Panc1 (cell line): Measurements from ENCODE around the gene HCN4. TPM values are rescaled to one million over a fixed set of nuclear protein-coding genes. Genes with fewer than 3 reads are reported as not detected.

ENCODE experiments used
- ATAC-seq: fragments of 200-7000 bp; cut with Tn5 transposase; 2 replicates; pipeline ENCODE4 v1.9.1; 2020; ENCODE audit warnings: mild to moderate bottlenecking, moderate library complexity
- BruUV-seq: library from RNA; stranded (reverse); fragments of 400-500 nt; replicated peaks from 2 replicates; lab custom pipeline; 2021; lab: Mats Ljungman, UMichigan
- CTCF ChIA-PET: fragments of 300-600 bp; sonication (Branson Sonifier 250); formaldehyde crosslinking; loops from one replicate; lab custom pipeline; 2022; ENCODE audit warnings: antibody characterized with exemption; lab: Charles Lee
- POLR2A ChIA-PET: fragments of 300-600 bp; sonication (Branson Sonifier 250); formaldehyde crosslinking; loops from one replicate; lab custom pipeline; 2022; ENCODE audit warnings: antibody characterized with exemption; lab: Charles Lee
- DNase-seq: peaks from one replicate; pipeline ENCODE4 v3.0.0-alpha.2; 2010; ENCODE audit warnings: low read depth, low spot score
- H3K27ac ChIP-seq: 2 replicates; pipeline ENCODE4 v1.5.1; 2011; ENCODE audit warnings: mild to moderate bottlenecking, low read length, inconsistent platforms
- H3K27me3 ChIP-seq: fragments of 200-500 bp; sonication (Bioruptor generic); 2 replicates; pipeline ENCODE4 v1.6.0; 2014; ENCODE audit warnings: low read length, inconsistent platforms; ENCODE audit not compliant: control insufficient read depth, insufficient read depth
- H3K36me3 ChIP-seq: fragments of 200-500 bp; sonication (Bioruptor generic); 2 replicates; pipeline ENCODE4 v1.5.1; 2014; ENCODE audit warnings: inconsistent platforms, mild to moderate bottlenecking, low read length, moderate library complexity; ENCODE audit not compliant: control insufficient read depth, insufficient read depth
- H3K4me1 ChIP-seq: 2 replicates; pipeline ENCODE4 v1.5.1; 2011; ENCODE audit warnings: inconsistent platforms, mild to moderate bottlenecking, low read length, moderate library complexity; ENCODE audit not compliant: control insufficient read depth, insufficient read depth
- H3K4me3 ChIP-seq, 2 experiments: 2 replicates each; pipeline ENCODE4 v1.5.1; 2011 to 2012; ENCODE audit warnings: low read depth in 2 of 2, low read length in 2 of 2, mild to moderate bottlenecking in 2 of 2, inconsistent platforms in 1 of 2, moderate library complexity in 1 of 2
- H3K9me3 ChIP-seq: fragments of 200-500 bp; sonication (Bioruptor generic); 2 replicates; pipeline ENCODE4 v1.5.1; 2014; ENCODE audit warnings: low read depth, mild to moderate bottlenecking, inconsistent platforms, low read length, moderate library complexity; ENCODE audit not compliant: control insufficient read depth, insufficient read depth
- POLR2AphosphoS5 ChIP-seq: IDR thresholded peaks from 2 replicates; pipeline ENCODE4 v1.6.1; 2012; ENCODE audit warnings: mild to moderate bottlenecking, low read depth, low read length, moderate library complexity
- SIN3A ChIP-seq: IDR thresholded peaks from 2 replicates; pipeline ENCODE4 v1.6.1; 2012; ENCODE audit warnings: low read depth, mild to moderate bottlenecking, low read length, moderate library complexity, borderline replicate concordance; ENCODE audit not compliant: insufficient read depth
- TCF7L2 ChIP-seq: IDR thresholded peaks from 2 replicates; pipeline ENCODE4 v1.6.1; 2011; ENCODE audit warnings: mild to moderate bottlenecking, low read depth, low read length, inconsistent platforms
- in situ Hi-C: cut with HindIII; loops from 2 replicates; pipeline ENCODE4 v1.10.0; 2016; ENCODE audit warnings: low sequenced_read_pairs, low pct_unique_long_range_greater_than_20kb
- intact Hi-C: fragments of 100-400 bp; cut with micrococcal nuclease; formaldehyde crosslinking; loops from one replicate; pipeline ENCODE4 v1.10.0; 2022; ENCODE audit not compliant: unreplicated experiment
- total RNA-seq: library from RNA; stranded (reverse); gene quantifications from one replicate; pipeline ENCODE4 v1.2.1, GENCODE V29; 2021; ENCODE audit not compliant: unreplicated experiment
- TF ChIP-seq, protein P1 (sequence below), 2 experiments: IDR thresholded peaks; 2 replicates each; pipeline ENCODE4 v1.6.1; 2011 to 2012; ENCODE audit warnings: low read depth in 2 of 2, control low read depth in 1 of 2, low read length in 1 of 2, mild to moderate bottlenecking in 1 of 2, moderate library complexity in 1 of 2; ENCODE audit not compliant: insufficient read depth in 1 of 2
- TF ChIP-seq, protein P2 (sequence below): fragments of 450-650 bp; IDR thresholded peaks from 2 replicates; pipeline ENCODE4 v1.5.1; 2017; ENCODE audit warnings: mild to moderate bottlenecking

Gene HCN4
- total RNA-seq, 1 experiment from 2014 or later, result 0.15 TPM

DNA sequence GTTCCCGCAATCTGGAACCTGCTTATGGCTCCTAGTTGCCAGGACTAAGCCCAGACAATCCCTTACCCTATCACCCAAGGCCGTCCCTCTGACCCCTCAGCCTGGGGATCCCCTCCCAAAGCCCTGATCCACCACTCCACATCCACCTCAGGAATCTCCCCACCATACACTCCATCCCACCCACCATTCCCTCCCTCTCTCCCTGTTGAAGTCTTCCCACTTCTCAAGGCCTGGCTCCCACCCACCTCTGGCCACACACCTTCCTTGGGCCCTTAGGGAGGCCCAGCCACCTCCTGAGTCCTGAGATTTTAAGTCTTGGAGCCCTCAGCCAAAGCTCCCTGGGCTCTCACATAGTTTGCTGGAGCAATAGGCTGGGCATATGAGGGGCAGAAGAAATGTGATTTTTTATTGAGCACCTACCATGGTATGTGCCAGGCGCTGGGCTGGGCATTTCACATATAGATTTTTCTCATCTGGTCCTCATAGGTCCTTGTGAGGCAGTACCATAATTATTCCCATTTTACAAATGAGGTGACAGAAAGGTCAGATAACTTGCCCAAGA is 48.1 kb downstream of the HCN4 start:
- POLR2A ChIA-PET, result no interaction called here
- Histone ChIP-seq H3K4me1 (no peaks in the 10 kb centered on the region), H3K27ac (no peak overlapping the region), H3K27me3 (no peaks in the 10 kb centered on the region), H3K36me3 (no peaks in the 10 kb centered on the region), H3K9me3 (no peaks in the 10 kb centered on the region), H3K4me3 (no peak overlapping the region)
- ATAC-seq, result no peak
- intact Hi-C loops, result no loop called here
- CTCF ChIA-PET, result no interaction called here
- in situ Hi-C loops, result no loop called here
- DNase-seq, result no peak
- BruUV-seq, result no TSS peak
- TF ChIP-seq, protein P1, sequence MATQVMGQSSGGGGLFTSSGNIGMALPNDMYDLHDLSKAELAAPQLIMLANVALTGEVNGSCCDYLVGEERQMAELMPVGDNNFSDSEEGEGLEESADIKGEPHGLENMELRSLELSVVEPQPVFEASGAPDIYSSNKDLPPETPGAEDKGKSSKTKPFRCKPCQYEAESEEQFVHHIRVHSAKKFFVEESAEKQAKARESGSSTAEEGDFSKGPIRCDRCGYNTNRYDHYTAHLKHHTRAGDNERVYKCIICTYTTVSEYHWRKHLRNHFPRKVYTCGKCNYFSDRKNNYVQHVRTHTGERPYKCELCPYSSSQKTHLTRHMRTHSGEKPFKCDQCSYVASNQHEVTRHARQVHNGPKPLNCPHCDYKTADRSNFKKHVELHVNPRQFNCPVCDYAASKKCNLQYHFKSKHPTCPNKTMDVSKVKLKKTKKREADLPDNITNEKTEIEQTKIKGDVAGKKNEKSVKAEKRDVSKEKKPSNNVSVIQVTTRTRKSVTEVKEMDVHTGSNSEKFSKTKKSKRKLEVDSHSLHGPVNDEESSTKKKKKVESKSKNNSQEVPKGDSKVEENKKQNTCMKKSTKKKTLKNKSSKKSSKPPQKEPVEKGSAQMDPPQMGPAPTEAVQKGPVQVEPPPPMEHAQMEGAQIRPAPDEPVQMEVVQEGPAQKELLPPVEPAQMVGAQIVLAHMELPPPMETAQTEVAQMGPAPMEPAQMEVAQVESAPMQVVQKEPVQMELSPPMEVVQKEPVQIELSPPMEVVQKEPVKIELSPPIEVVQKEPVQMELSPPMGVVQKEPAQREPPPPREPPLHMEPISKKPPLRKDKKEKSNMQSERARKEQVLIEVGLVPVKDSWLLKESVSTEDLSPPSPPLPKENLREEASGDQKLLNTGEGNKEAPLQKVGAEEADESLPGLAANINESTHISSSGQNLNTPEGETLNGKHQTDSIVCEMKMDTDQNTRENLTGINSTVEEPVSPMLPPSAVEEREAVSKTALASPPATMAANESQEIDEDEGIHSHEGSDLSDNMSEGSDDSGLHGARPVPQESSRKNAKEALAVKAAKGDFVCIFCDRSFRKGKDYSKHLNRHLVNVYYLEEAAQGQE (IDR thresholded peaks at IDR 0.05; ENCODE audit: insufficient read depth in 1 of 2, low read depth in 2 of 2, low read length in 1 of 2), result no peak
- TF ChIP-seq, protein P2, sequence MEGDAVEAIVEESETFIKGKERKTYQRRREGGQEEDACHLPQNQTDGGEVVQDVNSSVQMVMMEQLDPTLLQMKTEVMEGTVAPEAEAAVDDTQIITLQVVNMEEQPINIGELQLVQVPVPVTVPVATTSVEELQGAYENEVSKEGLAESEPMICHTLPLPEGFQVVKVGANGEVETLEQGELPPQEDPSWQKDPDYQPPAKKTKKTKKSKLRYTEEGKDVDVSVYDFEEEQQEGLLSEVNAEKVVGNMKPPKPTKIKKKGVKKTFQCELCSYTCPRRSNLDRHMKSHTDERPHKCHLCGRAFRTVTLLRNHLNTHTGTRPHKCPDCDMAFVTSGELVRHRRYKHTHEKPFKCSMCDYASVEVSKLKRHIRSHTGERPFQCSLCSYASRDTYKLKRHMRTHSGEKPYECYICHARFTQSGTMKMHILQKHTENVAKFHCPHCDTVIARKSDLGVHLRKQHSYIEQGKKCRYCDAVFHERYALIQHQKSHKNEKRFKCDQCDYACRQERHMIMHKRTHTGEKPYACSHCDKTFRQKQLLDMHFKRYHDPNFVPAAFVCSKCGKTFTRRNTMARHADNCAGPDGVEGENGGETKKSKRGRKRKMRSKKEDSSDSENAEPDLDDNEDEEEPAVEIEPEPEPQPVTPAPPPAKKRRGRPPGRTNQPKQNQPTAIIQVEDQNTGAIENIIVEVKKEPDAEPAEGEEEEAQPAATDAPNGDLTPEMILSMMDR, result no peak

DNA sequence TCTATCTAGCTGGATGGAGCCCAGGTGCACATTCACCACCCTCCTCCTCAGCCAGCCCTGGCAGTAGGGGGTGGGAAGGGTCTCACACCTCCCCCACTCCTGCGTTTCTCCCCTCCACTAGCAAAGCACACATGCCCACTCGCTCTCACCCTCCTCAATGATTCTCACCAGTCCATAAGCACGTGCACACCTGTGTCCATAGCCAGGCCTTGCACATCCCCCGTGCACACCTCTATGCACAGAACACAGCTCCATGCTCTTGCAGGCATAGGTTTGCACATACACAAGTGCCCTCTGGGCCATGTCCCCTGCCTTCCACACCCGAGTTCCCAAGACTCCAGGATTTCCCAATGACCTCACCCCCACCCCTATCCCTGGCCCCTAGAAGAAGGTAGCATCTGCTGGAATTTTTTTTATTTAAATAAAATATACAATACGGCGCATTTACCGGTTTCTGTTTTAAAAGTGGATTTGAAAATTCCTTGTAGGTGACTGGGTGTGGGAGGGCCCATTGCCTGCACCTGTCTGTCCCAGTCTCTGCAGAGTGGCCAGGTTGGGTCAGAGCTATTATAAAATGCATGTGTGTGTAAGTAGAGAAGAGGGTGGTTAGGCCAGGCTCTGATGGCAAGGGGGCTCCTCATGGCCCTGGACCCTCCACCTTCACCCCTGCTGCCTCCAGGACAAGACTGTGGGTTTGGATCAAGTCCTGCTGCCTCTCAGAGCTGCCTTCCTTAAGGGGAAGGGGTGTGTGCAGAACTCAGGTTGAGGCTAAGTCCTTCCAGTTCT is 49.1 kb downstream of the HCN4 start:
- Histone ChIP-seq H3K4me1 (no peaks in the 10 kb centered on the region), H3K9me3 (no peaks in the 10 kb centered on the region), H3K36me3 (no peaks in the 10 kb centered on the region), H3K27me3 (no peaks in the 10 kb centered on the region), H3K4me3 (no peak overlapping the region), H3K27ac (no peak overlapping the region)
- BruUV-seq, result no TSS peak
- in situ Hi-C loops, result no loop called here
- ChIA-PET POLR2A (no interaction called here), CTCF (no interaction called here)
- ATAC-seq (no peak), DNase-seq (no peak)
- TF ChIP-seq, protein P2, result no peak
- no peak for TF ChIP-seq POLR2AphosphoS5
- TF ChIP-seq, protein P1 (IDR thresholded peaks at IDR 0.05; ENCODE audit: insufficient read depth in 1 of 2, low read depth in 2 of 2, low read length in 1 of 2), result no peak
- TF ChIP-seq SIN3A, result no peak
- TF ChIP-seq TCF7L2, result no peak
- intact Hi-C loops, result no loop called here
